OCI-LY1 (cell line): ENCODE data around the gene ADAMTSL3.

Source experiments
- H2AFZ ChIP-seq: fragments of 200-600 bp; sonication (generic), shearing (Covaris generic); 2 replicates; pipeline ENCODE4 v1.6.0; 2014; ENCODE audit warnings: antibody characterized with exemption, mild to moderate bottlenecking, low read length
- H3F3A ChIP-seq: fragments of 200-600 bp; sonication (generic), shearing (Covaris generic); 2 replicates; pipeline ENCODE4 v1.6.0; 2014; ENCODE audit warnings: mild to moderate bottlenecking, antibody characterized with exemption, low read length, moderate library complexity; ENCODE audit not compliant: insufficient read depth
- H3K27ac ChIP-seq: fragments of 200-600 bp; sonication (generic); 2 replicates; pipeline ENCODE4 v1.5.1; 2014; ENCODE audit warnings: low read length, mixed run types, mild to moderate bottlenecking, low read depth; ENCODE audit not compliant: poor library complexity, severe bottlenecking
- H3K27me3 ChIP-seq: fragments of 200-600 bp; sonication (generic); 2 replicates; pipeline ENCODE4 v1.6.0; 2014; ENCODE audit warnings: antibody characterized with exemption, mild to moderate bottlenecking, low read length, moderate library complexity; ENCODE audit not compliant: insufficient read depth
- H3K36me3 ChIP-seq: fragments of 200-600 bp; sonication (generic); 2 replicates; pipeline ENCODE4 v1.6.1; 2014; ENCODE audit warnings: mild to moderate bottlenecking, antibody characterized with exemption, low read length, moderate library complexity, mixed read lengths; ENCODE audit not compliant: insufficient read depth
- H3K4me1 ChIP-seq: fragments of 200-600 bp; sonication (generic); 2 replicates; pipeline ENCODE4 v1.5.1; 2014; ENCODE audit warnings: mild to moderate bottlenecking, low read length, moderate library complexity; ENCODE audit not compliant: insufficient read depth, severe bottlenecking
- H3K4me2 ChIP-seq: fragments of 200-600 bp; sonication (generic), shearing (Covaris generic); 2 replicates; pipeline ENCODE4 v1.6.1; 2014; ENCODE audit warnings: low read length
- H3K4me3 ChIP-seq: fragments of 200-600 bp; sonication (generic); 2 replicates; pipeline ENCODE4 v1.5.1; 2014; ENCODE audit warnings: low read length, low read depth, mild to moderate bottlenecking, mixed read lengths; ENCODE audit not compliant: poor library complexity, severe bottlenecking
- H3K79me2 ChIP-seq: fragments of 200-600 bp; shearing (Covaris generic); 2 replicates; pipeline ENCODE4 v1.6.1; 2016; ENCODE audit warnings: mixed run types, low read length, mixed read lengths; ENCODE audit not compliant: insufficient read depth
- H3K9ac ChIP-seq: fragments of 200-600 bp; sonication (generic), shearing (Covaris generic); 2 replicates; pipeline ENCODE4 v1.6.1; 2014; ENCODE audit warnings: mild to moderate bottlenecking, low read length, mixed read lengths
- H3K9me2 ChIP-seq: fragments of 200-600 bp; sonication (generic), shearing (Covaris generic); 2 replicates; pipeline ENCODE4 v1.6.1; 2014; ENCODE audit warnings: low read depth, mild to moderate bottlenecking, low read length, mixed read lengths
- H3K9me3 ChIP-seq: fragments of 200-600 bp; shearing (Covaris generic); 2 replicates; pipeline ENCODE4 v1.6.1; 2014; ENCODE audit warnings: low read length, mixed read lengths
- H4K20me1 ChIP-seq: fragments of 200-600 bp; sonication (generic), shearing (Covaris generic); 2 replicates; pipeline ENCODE4 v1.6.0; 2016; ENCODE audit warnings: mild to moderate bottlenecking, low read length; ENCODE audit not compliant: insufficient read depth
- CTCF ChIP-seq: fragments of 200-600 bp; sonication (generic), shearing (Covaris generic); IDR thresholded peaks from 2 replicates; pipeline ENCODE4 v1.5.1; 2017; ENCODE audit warnings: mild to moderate bottlenecking, antibody characterized with exemption, low read length, moderate library complexity, mixed read lengths
- EZH2 ChIP-seq: fragments of 200-600 bp; sonication (generic), shearing (Covaris generic); IDR thresholded peaks from 2 replicates; pipeline ENCODE4 v1.8.0; 2017; ENCODE audit warnings: borderline replicate concordance, mixed run types, mild to moderate bottlenecking, antibody characterized with exemption, low read length, moderate library complexity, mixed read lengths

ADAMTSL3 gene

DNA sequence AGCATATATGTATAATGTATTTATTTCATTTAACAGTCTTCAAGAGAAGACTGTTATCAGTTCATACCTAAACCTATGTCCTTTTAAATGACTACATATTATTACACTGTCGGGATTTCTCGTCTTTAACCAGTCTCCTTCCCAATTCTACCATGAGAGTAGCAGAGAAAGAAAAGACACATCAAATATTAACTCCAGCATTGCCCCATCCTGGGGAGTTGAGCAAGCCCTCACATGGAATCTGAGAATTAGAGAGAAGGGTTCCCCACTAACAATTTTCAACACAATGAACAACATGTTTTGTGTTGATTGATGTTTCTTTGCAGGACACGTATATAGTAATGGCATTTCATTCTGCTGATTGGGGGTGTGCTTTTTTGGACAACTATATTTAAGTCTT, 257.4 kb downstream of the ADAMTSL3 start:
- Histone ChIP-seq H3K36me3 (no peaks in the 10 kb centered on the region), H4K20me1 (no peaks in the 10 kb centered on the region), H3K9ac (no peak overlapping the region), H3K27me3 (no peaks in the 10 kb centered on the region), H3K4me2 (no peak overlapping the region), H3K9me2 (no peaks in the 10 kb centered on the region), H3K4me3 (no peak overlapping the region), H3F3A (no peaks in the 10 kb centered on the region), H2AFZ (no peak overlapping the region), H3K79me2 (no peaks in the 10 kb centered on the region), H3K4me1 (no peaks in the 10 kb centered on the region), H3K27ac (no peak overlapping the region), H3K9me3 (no peaks in the 10 kb centered on the region)
- TF ChIP-seq CTCF (no peak), EZH2 (no peak)

- H3K9ac ChIP-seq, result no peak overlapping the region
- no peaks in the 10 kb centered on the region for H3K9me2 ChIP-seq
- H3K9me3 ChIP-seq, result no peaks in the 10 kb centered on the region
- no peak for TF ChIP-seq CTCF
- no peak for TF ChIP-seq EZH2
- no peaks in the 10 kb centered on the region for H3K4me1 ChIP-seq
- no peaks in the 10 kb centered on the region for H3K36me3 ChIP-seq
- H3K4me3 ChIP-seq, result no peak overlapping the region
- no peaks in the 10 kb centered on the region for H3F3A ChIP-seq
- no peak overlapping the region for H2AFZ ChIP-seq
- H3K27ac ChIP-seq, result no peak overlapping the region
- no peaks in the 10 kb centered on the region for H4K20me1 ChIP-seq
- no peaks in the 10 kb centered on the region for H3K27me3 ChIP-seq
- H3K79me2 ChIP-seq, result no peaks in the 10 kb centered on the region
- no peak overlapping the region for H3K4me2 ChIP-seq
Observed at GRCh38 chr15:83912343-83912742, 258.4 kb downstream of the ADAMTSL3 start.

DNA sequence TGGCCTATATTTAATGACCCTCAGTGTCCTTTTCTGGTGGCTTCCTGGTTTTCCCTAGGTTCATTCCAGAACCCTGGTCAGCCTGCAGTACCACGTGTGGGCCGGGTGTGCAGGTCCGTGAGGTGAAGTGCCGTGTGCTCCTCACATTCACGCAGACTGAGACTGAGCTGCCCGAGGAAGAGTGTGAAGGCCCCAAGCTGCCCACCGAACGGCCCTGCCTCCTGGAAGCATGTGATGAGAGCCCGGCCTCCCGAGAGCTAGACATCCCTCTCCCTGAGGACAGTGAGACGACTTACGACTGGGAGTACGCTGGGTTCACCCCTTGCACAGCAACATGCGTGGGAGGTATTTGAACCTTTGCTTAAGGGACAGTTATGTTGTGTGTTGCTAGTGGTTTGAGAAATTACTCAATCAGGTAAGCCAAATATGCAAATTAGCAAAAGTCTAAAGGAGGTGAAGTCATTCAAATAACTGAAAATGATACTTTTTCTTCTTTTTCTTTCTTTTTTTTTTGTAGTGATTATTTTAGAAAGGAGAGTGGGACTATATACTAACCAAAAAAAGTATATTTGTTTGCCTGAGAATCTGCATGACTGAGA, 259.2 kb downstream of the ADAMTSL3 start:
- Histone ChIP-seq H3K4me3 (no peak overlapping the region), H3K9me2 (no peaks in the 10 kb centered on the region), H3F3A (no peaks in the 10 kb centered on the region), H3K27ac (no peak overlapping the region), H3K4me2 (no peak overlapping the region), H3K79me2 (no peaks in the 10 kb centered on the region), H3K4me1 (no peaks in the 10 kb centered on the region), H2AFZ (no peak overlapping the region), H3K9ac (no peak overlapping the region), H4K20me1 (no peaks in the 10 kb centered on the region), H3K36me3 (no peaks in the 10 kb centered on the region), H3K9me3 (no peaks in the 10 kb centered on the region), H3K27me3 (no peaks in the 10 kb centered on the region)
- TF ChIP-seq CTCF (no peak), EZH2 (no peak)
